Transverse colon (tissue), 4 donors: ENCODE results near the gene TTC6. TPM values are rescaled to one million over a fixed set of nuclear protein-coding genes. Genes with fewer than 3 reads are reported as not detected.

Source experiments
- DNase-seq: peaks from one replicate; pipeline ENCODE4 v3.0.0-alpha.2; 2019
- H3K27ac ChIP-seq, 4 donors: fragments of 200-600 bp; sonication (generic); 2 replicates each; pipeline ENCODE4 v1.5.1; 2016 to 2018; ENCODE audit warnings: inconsistent platforms in 4 of 4
- H3K27me3 ChIP-seq: fragments of 200-600 bp; sonication (generic); 2 replicates; pipeline ENCODE4 v1.5.1; 2017; ENCODE audit warnings: inconsistent platforms
- H3K36me3 ChIP-seq, 4 donors: fragments of 200-600 bp; sonication (generic); 2 replicates each; pipeline ENCODE4 v1.5.1; 2017 to 2019; ENCODE audit warnings: inconsistent platforms in 4 of 4
- H3K4me1 ChIP-seq, 4 donors: fragments of 200-600 bp; sonication (generic); 2 replicates each; pipeline ENCODE4 v1.5.1; 2017 to 2020; ENCODE audit warnings: inconsistent platforms in 4 of 4
- H3K4me3 ChIP-seq, 4 donors: fragments of 200-600 bp; sonication (generic); 1 replicate in 1 of 4; 2 replicates in 3 of 4; pipeline versions ENCODE4 v1.5.1 to v1.6.1; 2017 to 2019; ENCODE audit warnings: inconsistent platforms in 4 of 4
- H3K9me3 ChIP-seq, 2 donors: fragments of 200-600 bp; sonication (generic); 2 replicates each; pipeline ENCODE4 v1.5.1; 2017 to 2019; ENCODE audit warnings: inconsistent platforms in 2 of 2
- EP300 ChIP-seq: sonication (generic); formaldehyde crosslinking; IDR thresholded peaks from one replicate; pipeline ENCODE4 v1.6.1; 2017; ENCODE audit warnings: antibody characterized with exemption, low read depth
- POLR2A ChIP-seq: fragments of 450-650 bp; IDR thresholded peaks from one replicate; pipeline ENCODE4 v1.6.1; 2016; ENCODE audit warnings: antibody characterized with exemption, mild to moderate bottlenecking, moderate library complexity
- POLR2AphosphoS5 ChIP-seq, 3 donors: sonication (generic); formaldehyde crosslinking; IDR thresholded peaks; one replicate each; pipeline ENCODE4 v1.6.1; 2016; ENCODE audit warnings: antibody characterized with exemption in 3 of 3
- WGBS, 2 donors: methylation state at CpG; one replicate each; pipeline ENCODE4 v1.1.5; 2018; ENCODE audit warnings: low coverage in 1 of 2; 5-methylcytosine and 5-hydroxymethylcytosine counted together
- in situ Hi-C, 4 donors: fragments of 200-750 bp; cut with MboI; loops; one replicate each; pipeline versions ENCODE4 v1.15.0 to v1.15.1; 2017; ENCODE audit warnings: low sequenced_read_pairs in 3 of 4, low pct_ligation_motif_present in 1 of 4, low pct_unique_long_range_greater_than_20kb in 1 of 4
- intact Hi-C: fragments of 100-400 bp; cut with DNase I; formaldehyde crosslinking; loops from one replicate; pipeline ENCODE4 v1.15.1; 2023; ENCODE audit warnings: low total_unique reads
- total RNA-seq, 4 donors: library from RNA; depleted of rRNA; stranded (reverse); fragments of >200 nt; gene quantifications; one replicate each; pipeline ENCODE4 v1.1.0, GENCODE V29; 2016
- TF ChIP-seq, protein P1 (sequence below), 5 experiments: fragments of 200-600 bp in 3 of 5; fragments of 450-650 bp in 2 of 5; sonication (generic) in 3 of 5; IDR thresholded peaks; 1 replicate in 2 of 5; 2 replicates in 3 of 5; pipeline ENCODE4 v1.5.1; 2016 to 2017; ENCODE audit warnings: antibody characterized with exemption in 5 of 5, inconsistent platforms in 3 of 5, mild to moderate bottlenecking in 2 of 5, moderate library complexity in 1 of 5

The TTC6 gene
- total RNA-seq, 4 donors from 2014 or later = 1.5 to 12.5 (median 4.9) TPM

DNA sequence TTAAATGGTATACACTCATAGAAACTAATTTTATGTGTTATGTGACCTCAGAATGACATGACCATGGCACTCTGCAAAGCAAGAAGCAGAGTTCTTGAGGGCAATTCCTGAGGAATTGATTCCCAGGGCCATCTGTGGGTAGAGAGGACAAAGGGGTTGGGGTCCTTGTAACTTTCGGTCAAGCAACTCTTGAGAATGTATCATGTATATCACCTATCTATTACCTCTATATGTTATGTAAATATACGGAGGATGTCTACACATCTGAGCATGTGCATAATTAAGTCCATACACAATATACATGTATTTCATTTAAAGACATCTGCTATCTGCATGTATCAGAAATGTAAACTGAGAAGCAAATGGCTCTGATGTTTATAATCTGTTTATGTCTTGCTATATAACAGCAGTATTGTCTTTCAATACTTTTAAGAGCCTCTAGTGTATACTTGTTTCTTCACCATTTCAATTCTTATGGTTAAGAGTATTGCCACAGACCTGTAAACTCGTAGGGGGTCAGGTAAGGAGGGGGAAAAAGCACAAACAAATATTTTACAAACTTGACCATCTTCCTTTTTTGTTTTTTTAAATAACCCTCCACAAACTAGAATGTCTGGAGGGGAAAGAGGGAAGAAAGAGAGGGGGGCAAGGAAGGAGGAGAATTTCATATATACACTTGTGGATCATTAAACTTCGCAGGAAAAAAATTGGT is 4.8 kb upstream of the TTC6 start:
- H3K4me3 ChIP-seq = peak overlapping the region in 3 of 4 donors; percentile 57 to 68 (median 66)
- H3K36me3 ChIP-seq = no peaks in the 10 kb centered on the region
- peaks cover 98% of the 10 kb centered on the region for H3K27me3 ChIP-seq
- peaks cover 2 to 21% (median 5%) of the 10 kb centered on the region in 4 donors for H3K4me1 ChIP-seq
- H3K9me3 ChIP-seq = no peaks in the 10 kb centered on the region
- TF ChIP-seq POLR2A (no peak), POLR2AphosphoS5 (IDR thresholded peaks at IDR 0.05) (no peak), EP300 (no peak)
- TF ChIP-seq, protein P1, sequence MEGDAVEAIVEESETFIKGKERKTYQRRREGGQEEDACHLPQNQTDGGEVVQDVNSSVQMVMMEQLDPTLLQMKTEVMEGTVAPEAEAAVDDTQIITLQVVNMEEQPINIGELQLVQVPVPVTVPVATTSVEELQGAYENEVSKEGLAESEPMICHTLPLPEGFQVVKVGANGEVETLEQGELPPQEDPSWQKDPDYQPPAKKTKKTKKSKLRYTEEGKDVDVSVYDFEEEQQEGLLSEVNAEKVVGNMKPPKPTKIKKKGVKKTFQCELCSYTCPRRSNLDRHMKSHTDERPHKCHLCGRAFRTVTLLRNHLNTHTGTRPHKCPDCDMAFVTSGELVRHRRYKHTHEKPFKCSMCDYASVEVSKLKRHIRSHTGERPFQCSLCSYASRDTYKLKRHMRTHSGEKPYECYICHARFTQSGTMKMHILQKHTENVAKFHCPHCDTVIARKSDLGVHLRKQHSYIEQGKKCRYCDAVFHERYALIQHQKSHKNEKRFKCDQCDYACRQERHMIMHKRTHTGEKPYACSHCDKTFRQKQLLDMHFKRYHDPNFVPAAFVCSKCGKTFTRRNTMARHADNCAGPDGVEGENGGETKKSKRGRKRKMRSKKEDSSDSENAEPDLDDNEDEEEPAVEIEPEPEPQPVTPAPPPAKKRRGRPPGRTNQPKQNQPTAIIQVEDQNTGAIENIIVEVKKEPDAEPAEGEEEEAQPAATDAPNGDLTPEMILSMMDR (IDR thresholded peaks at IDR 0.05) = no peak
- no peak for DNase-seq
- intact Hi-C loops (no loop called here), in situ Hi-C loops (no loop called here)
- peak overlapping the region; percentile 54 to 94 (median 90) for H3K27ac ChIP-seq
- 14% methylated on average over 4 of the region's 4 CpGs for WGBS, 2 donors

DNA sequence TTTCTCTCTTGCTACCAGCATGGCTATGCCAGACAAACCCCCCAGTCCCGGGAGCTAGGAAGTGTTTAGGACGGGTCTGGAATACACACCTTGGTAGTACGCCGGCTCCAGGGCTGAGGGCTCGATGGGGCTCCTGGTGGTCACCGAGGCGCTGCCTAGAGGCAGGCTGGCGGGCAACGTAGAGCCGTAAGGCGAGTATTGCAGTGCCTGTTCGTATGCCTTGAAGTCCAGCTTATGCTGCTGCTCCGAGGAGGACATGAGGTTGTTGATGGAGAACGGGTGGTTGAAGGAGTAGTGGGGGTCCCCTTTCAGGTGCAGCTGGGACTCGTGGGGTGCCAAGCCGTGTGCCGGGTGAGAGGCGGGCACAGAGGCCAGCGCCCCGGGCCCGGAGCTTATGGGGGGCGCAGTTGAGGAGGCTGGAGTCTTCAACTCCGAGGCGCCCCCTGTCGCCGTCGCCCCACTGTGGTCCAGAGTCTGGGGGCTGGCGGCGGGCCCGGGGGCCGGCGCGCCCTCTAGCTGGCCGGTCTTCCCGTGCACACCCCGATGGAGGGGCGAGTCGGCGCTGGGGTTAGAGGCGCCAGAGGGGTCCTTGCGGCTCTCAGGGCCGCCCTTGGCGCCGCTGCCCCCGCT is 4.0 kb upstream of the TTC6 start:
- in situ Hi-C loops (no loop called here), intact Hi-C loops (no loop called here)
- Histone ChIP-seq H3K36me3 (no peaks in the 10 kb centered on the region), H3K27me3 (peaks cover 98% of the 10 kb centered on the region), H3K4me3 (peak overlapping the region in 3 of 4 donors; percentile 57 to 68 (median 66)), H3K9me3 (no peaks in the 10 kb centered on the region), H3K27ac (peak overlapping the region; percentile 54 to 94 (median 90)), H3K4me1 (peaks cover 2 to 21% (median 10%) of the 10 kb centered on the region in 4 donors)
- 5 to 6% methylated on average over 13 to 26 of the region's 45 CpGs for WGBS, 2 donors
- peak; percentile 51 for DNase-seq
- TF ChIP-seq EP300 (no peak), POLR2AphosphoS5 (IDR thresholded peaks at IDR 0.05) (no peak)
- TF ChIP-seq, protein P1 (IDR thresholded peaks at IDR 0.05) = peak in 2 of 5 experiments; percentile 10 to 26

DNA sequence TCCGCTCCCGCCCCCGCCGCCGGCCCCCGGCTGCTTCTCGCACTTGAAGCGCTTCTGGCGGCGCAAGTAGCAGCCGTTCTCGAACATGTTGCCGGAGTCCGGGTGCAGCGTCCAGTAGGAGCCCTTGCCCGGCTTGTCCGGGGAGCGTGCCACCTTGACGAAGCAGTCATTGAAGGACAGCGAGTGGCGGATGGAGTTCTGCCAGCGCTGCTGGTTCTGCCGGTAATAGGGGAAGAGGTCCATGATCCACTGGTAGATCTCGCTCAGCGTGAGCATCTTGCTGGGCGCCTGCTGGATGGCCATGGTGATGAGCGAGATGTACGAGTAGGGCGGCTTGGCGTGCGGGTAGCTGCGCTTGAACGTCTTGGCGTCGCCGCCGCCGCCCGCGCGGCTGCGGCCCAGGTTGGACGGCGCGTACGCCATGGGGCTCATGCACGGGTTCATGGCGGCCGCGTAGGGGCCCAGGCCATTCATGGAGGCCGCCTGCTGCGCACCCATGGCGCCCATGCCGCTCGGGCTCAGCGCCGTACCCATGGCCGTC is 3.4 kb upstream of the TTC6 start:
- TF ChIP-seq POLR2AphosphoS5 (IDR thresholded peaks at IDR 0.05) = no peak
- no peak for TF ChIP-seq EP300
- TF ChIP-seq, protein P1 (IDR thresholded peaks at IDR 0.05) = no peak
- no peak for TF ChIP-seq POLR2A
- H3K27ac ChIP-seq = peak overlapping the region; percentile 54 to 94 (median 90)
- peaks cover 2 to 25% (median 10%) of the 10 kb centered on the region in 4 donors for H3K4me1 ChIP-seq
- H3K9me3 ChIP-seq = no peaks in the 10 kb centered on the region
- peak overlapping the region in 3 of 4 donors; percentile 57 to 68 (median 66) for H3K4me3 ChIP-seq
- DNase-seq = peak; percentile 36
- WGBS, 2 donors = 19% methylated on average over 25 of the region's 58 CpGs; no CpG with 5 or more reads in 1 of the 2 donors
- intact Hi-C loops = no loop called here
- in situ Hi-C loops = no loop called here
- H3K36me3 ChIP-seq = no peaks in the 10 kb centered on the region
- peaks cover 97% of the 10 kb centered on the region for H3K27me3 ChIP-seq
